ENCODE results near the gene CBLB. TPM values are rescaled to one million over a fixed set of nuclear protein-coding genes. Genes with fewer than 3 reads are reported as not detected.

Gene CBLB
- total RNA-seq, 2 experiments from 2014 or later: 104 to 113 TPM

- H3K9me3 Mint-ChIP-seq: peaks cover 3% of the 10 kb centered on the region
- DNase-seq: no peak
- intact Hi-C loops (cut with micrococcal nuclease): no loop called here
Observed at GRCh38 chr3:105785803-105786202, 83.0 kb downstream of the CBLB start.

GRCh38 chr3:105783631-105784030 lies 85.2 kb downstream of the CBLB start:
- H3K27me3 Mint-ChIP-seq: no peaks in the 10 kb centered on the region
- H3K36me3 Mint-ChIP-seq (ENCODE audit: low read depth): peaks cover 60% of the 10 kb centered on the region
- peaks cover 4% of the 10 kb centered on the region for H3K9me3 Mint-ChIP-seq
- DNase-seq (no peak), ATAC-seq (no peak)
- TF ChIP-seq CTCF (IDR thresholded peaks at IDR 0.05): no peak
- intact Hi-C loops (cut with micrococcal nuclease): no loop called here
- peak overlapping the region; percentile 16 for H3K27ac Mint-ChIP-seq
- H3K4me3 Mint-ChIP-seq: no peak overlapping the region
- peaks cover 62% of the 10 kb centered on the region for H3K4me1 Mint-ChIP-seq (ENCODE audit: low read depth)
- CTCF ChIA-PET: no interaction called here
- POLR2A ChIA-PET: interaction anchor here (1.3 kb wide), 1 partner anchor 15 kb away, joined by 3 read pairs; no protein-coding TSS in a partner anchor

More at GRCh38 chr3:105785803-105786202, 83.0 kb downstream of the CBLB start:
- ATAC-seq: no peak
- no peak for TF ChIP-seq CTCF (IDR thresholded peaks at IDR 0.05)
- ChIA-PET CTCF (no interaction called here), POLR2A (no interaction called here)
- no peaks in the 10 kb centered on the region for H3K27me3 Mint-ChIP-seq
- H3K4me1 Mint-ChIP-seq (ENCODE audit: low read depth): peaks cover 64% of the 10 kb centered on the region
- no peak overlapping the region for H3K4me3 Mint-ChIP-seq
- H3K27ac Mint-ChIP-seq: peak overlapping the region; percentile 76
- peaks cover 61% of the 10 kb centered on the region for H3K36me3 Mint-ChIP-seq (ENCODE audit: low read depth)

- ChIA-PET CTCF (no interaction called here), POLR2A (no interaction called here)
- Mint-ChIP-seq H3K27me3 (no peaks in the 10 kb centered on the region), H3K36me3 (ENCODE audit: low read depth) (peaks cover 54% of the 10 kb centered on the region), H3K9me3 (peaks cover 7% of the 10 kb centered on the region), H3K27ac (peak overlapping the region; percentile 83), H3K4me3 (no peak overlapping the region), H3K4me1 (ENCODE audit: low read depth) (peaks cover 60% of the 10 kb centered on the region)
- no peak for TF ChIP-seq CTCF (IDR thresholded peaks at IDR 0.05)
- ATAC-seq (no peak), DNase-seq (no peak)
- intact Hi-C loops (cut with micrococcal nuclease): no loop called here
Observed at GRCh38 chr3:105781871-105782270, 86.9 kb downstream of the CBLB start.

- Mint-ChIP-seq H3K4me1 (ENCODE audit: low read depth) (peaks cover 63% of the 10 kb centered on the region), H3K27me3 (no peaks in the 10 kb centered on the region), H3K9me3 (peaks cover 7% of the 10 kb centered on the region), H3K36me3 (ENCODE audit: low read depth) (peaks cover 56% of the 10 kb centered on the region), H3K27ac (peak overlapping the region; percentile 59), H3K4me3 (no peak overlapping the region)
- POLR2A ChIA-PET: no interaction called here
- intact Hi-C loops (cut with micrococcal nuclease): no loop called here
- ATAC-seq (no peak), DNase-seq (no peak)
- no peak for TF ChIP-seq CTCF (IDR thresholded peaks at IDR 0.05)
- CTCF ChIA-PET: interaction anchor here (0.8 to 1.3 kb wide), 2 partner anchors 9 kb away, joined by 3 read pairs; no protein-coding TSS in a partner anchor
Observed at GRCh38 chr3:105780107-105780506, 88.7 kb downstream of the CBLB start.

- H3K27ac Mint-ChIP-seq: peak overlapping the region; percentile 82
- peaks cover 70% of the 10 kb centered on the region for H3K36me3 Mint-ChIP-seq (ENCODE audit: low read depth)
- CTCF ChIA-PET: interaction anchor here (1.0 to 1.6 kb wide), 3 partner anchors 12 to 16 kb away, joined by 3 to 4 read pairs (median 4); no protein-coding TSS in a partner anchor
- TF ChIP-seq CTCF (IDR thresholded peaks at IDR 0.05): no peak
- H3K9me3 Mint-ChIP-seq: peaks cover 8% of the 10 kb centered on the region
- DNase-seq (no peak), ATAC-seq (no peak)
- intact Hi-C loops (cut with micrococcal nuclease): no loop called here
- H3K4me1 Mint-ChIP-seq (ENCODE audit: low read depth): peaks cover 82% of the 10 kb centered on the region
- no peak overlapping the region for H3K4me3 Mint-ChIP-seq
- POLR2A ChIA-PET: no interaction called here
- no peaks in the 10 kb centered on the region for H3K27me3 Mint-ChIP-seq
Observed at GRCh38 chr3:105775368-105775767, 93.4 kb downstream of the CBLB start.

All from activated CD8-positive, alpha-beta T cell treated with anti-CD3 and anti-CD28 coated beads for 36 hours (primary cell).